RWPE2 (cell line): ENCODE results near the gene NCAM1.
A peak's percentile ranks its signal among the peaks of the same experiment; 100 is the strongest.

ENCODE experiments used
- ATAC-seq: fragments of 200-7000 bp; cut with Tn5 transposase; 3 replicates; pipeline ENCODE4 v1.9.1; 2021; ENCODE audit warnings: low read depth
- DNase-seq: peaks from one replicate; pipeline ENCODE4 v3.0.0-alpha.2; 2020; ENCODE audit warnings: low spot score
- H3K27ac ChIP-seq: fragments of 450-650 bp; 2 replicates; pipeline ENCODE4 v1.5.1; 2017; ENCODE audit warnings: mild to moderate bottlenecking; ENCODE audit not compliant: poor library complexity, severe bottlenecking
- H3K27me3 ChIP-seq: fragments of 250-450 bp; sonication (Bioruptor Pico); 2 replicates; pipeline ENCODE4 v1.5.1; 2021; ENCODE audit warnings: mild to moderate bottlenecking, moderate library complexity; ENCODE audit not compliant: insufficient read depth, poor library complexity, severe bottlenecking
- H3K36me3 ChIP-seq: fragments of 250-450 bp; sonication (Bioruptor Pico); 2 replicates; pipeline ENCODE4 v1.5.1; 2020; ENCODE audit warnings: low read depth, mild to moderate bottlenecking, moderate library complexity
- H3K4me1 ChIP-seq: fragments of 250-450 bp; sonication (Bioruptor Pico); 2 replicates; pipeline ENCODE4 v1.5.1; 2021; ENCODE audit warnings: mild to moderate bottlenecking, moderate library complexity; ENCODE audit not compliant: insufficient read depth, poor library complexity, severe bottlenecking
- H3K4me3 ChIP-seq: fragments of 250-450 bp; sonication (Bioruptor Pico); 2 replicates; pipeline ENCODE4 v1.5.1; 2021; ENCODE audit warnings: mild to moderate bottlenecking, moderate library complexity; ENCODE audit not compliant: severe bottlenecking
- H3K9me3 ChIP-seq: fragments of 250-450 bp; sonication (Bioruptor Pico); 2 replicates; pipeline ENCODE4 v1.5.1; 2021; ENCODE audit warnings: mild to moderate bottlenecking, moderate library complexity; ENCODE audit not compliant: severe bottlenecking
- TF ChIP-seq, protein P1 (sequence below): fragments of 450-650 bp; IDR thresholded peaks from one replicate; pipeline ENCODE4 v1.5.1; 2017; ENCODE audit warnings: mild to moderate bottlenecking, moderate library complexity; ENCODE audit not compliant: poor library complexity, severe bottlenecking

The NCAM1 gene

GRCh38 chr11:113188371-113188834 lies 227.2 kb downstream of the NCAM1 start:
- DNase-seq (no peak), ATAC-seq (no peak)
- Histone ChIP-seq H3K9me3 (no peaks in the 10 kb centered on the region), H3K27me3 (no peaks in the 10 kb centered on the region), H3K4me1 (peaks cover 23% of the 10 kb centered on the region), H3K4me3 (no peak overlapping the region), H3K27ac (no peak overlapping the region), H3K36me3 (no peaks in the 10 kb centered on the region)
- TF ChIP-seq, protein P1, sequence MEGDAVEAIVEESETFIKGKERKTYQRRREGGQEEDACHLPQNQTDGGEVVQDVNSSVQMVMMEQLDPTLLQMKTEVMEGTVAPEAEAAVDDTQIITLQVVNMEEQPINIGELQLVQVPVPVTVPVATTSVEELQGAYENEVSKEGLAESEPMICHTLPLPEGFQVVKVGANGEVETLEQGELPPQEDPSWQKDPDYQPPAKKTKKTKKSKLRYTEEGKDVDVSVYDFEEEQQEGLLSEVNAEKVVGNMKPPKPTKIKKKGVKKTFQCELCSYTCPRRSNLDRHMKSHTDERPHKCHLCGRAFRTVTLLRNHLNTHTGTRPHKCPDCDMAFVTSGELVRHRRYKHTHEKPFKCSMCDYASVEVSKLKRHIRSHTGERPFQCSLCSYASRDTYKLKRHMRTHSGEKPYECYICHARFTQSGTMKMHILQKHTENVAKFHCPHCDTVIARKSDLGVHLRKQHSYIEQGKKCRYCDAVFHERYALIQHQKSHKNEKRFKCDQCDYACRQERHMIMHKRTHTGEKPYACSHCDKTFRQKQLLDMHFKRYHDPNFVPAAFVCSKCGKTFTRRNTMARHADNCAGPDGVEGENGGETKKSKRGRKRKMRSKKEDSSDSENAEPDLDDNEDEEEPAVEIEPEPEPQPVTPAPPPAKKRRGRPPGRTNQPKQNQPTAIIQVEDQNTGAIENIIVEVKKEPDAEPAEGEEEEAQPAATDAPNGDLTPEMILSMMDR: no peak

DNA sequence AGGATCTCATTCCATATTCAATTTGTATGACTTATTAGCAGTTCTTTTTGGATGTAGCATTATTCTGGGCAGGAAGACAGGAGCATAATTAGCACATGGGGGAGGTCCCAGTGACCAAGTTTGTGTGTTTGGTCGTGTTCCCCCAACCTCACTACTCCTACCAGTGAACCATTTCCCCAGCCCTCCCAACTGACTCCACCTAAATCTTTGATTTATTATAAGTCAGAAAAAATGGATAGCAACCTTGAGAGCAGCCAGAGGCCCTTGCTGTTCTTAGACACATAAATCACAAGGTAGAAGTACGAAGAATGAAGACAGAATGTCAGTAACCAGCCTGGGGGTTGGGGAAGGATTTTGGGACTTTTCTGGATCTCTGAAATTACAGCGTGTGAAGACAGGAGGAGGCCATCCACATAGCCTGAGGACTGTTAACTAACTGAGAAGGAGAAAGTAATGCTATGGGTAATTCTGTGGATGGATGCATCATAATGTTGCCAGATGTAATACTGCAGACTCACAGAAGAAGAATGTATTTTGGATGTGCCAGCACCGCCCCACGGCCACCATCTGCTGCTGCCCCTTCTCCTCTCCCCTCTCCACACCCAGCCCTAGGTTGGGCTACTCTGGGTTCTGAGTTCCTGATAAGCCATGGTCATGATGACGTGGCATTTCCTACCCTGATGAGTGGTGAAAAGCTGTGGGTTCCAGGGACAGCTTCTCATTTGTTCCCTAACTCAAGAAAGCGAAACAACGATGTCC lies 228.9 kb downstream of the NCAM1 start:
- Histone ChIP-seq H3K27ac (peak overlapping the region; percentile 65), H3K27me3 (no peaks in the 10 kb centered on the region), H3K4me3 (no peak overlapping the region), H3K36me3 (no peaks in the 10 kb centered on the region), H3K4me1 (peaks cover 13% of the 10 kb centered on the region), H3K9me3 (no peaks in the 10 kb centered on the region)
- TF ChIP-seq, protein P1: no peak
- DNase-seq (peak; percentile 76), ATAC-seq (peak; percentile 95)

DNA sequence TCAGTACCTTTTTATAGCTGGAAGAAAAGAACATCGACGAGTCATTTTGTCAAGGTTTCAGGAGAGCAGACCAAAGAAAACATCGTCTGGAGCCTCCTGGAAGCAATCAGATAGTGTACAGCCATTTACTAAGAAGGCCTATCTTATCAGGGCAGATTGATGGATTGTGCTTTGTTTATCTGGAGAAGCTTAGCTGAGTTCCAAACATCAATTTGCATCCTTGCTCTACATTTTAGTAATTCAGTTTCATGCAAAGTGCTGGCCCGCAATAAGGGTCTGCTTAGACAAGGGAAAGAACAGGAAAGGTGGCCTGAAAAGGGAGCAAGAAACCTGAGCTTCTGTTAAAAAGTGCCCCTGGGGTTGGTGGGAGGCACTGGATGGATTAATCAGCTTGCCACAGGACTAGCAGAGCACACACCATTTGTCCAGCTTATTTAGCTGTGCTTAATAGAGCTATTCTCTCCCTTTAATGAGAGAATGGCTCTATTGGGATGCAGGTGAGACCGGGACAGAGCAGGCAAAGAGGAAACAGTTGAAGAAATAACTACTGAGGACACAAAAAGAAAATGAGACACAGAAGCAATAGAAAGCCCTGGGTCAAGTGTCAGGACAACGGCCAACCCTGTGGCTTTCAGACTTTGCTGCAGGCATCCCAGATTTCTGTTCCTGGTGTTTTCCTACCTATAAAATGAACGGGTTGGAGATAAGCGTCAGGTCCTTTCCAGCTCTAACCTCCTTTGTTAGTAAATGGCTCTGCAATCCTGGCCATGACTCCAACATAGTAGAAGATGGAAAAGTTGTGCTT lies 231.1 kb downstream of the NCAM1 start:
- ATAC-seq: no peak

GRCh38 chr11:113193016-113193415 lies 231.8 kb downstream of the NCAM1 start:
- H3K9me3 ChIP-seq: no peaks in the 10 kb centered on the region
- no peaks in the 10 kb centered on the region for H3K27me3 ChIP-seq
- H3K36me3 ChIP-seq: no peaks in the 10 kb centered on the region
- DNase-seq: no peak
- H3K4me3 ChIP-seq: no peak overlapping the region
- no peak overlapping the region for H3K27ac ChIP-seq
- peaks cover 13% of the 10 kb centered on the region for H3K4me1 ChIP-seq
- TF ChIP-seq, protein P1: no peak
- no peak for ATAC-seq

More for the DNA sequence above, 231.1 kb downstream of the NCAM1 start:
- Histone ChIP-seq H3K27me3 (no peaks in the 10 kb centered on the region), H3K27ac (peak overlapping the region; percentile 65), H3K36me3 (no peaks in the 10 kb centered on the region), H3K4me1 (peaks cover 13% of the 10 kb centered on the region), H3K4me3 (no peak overlapping the region), H3K9me3 (no peaks in the 10 kb centered on the region)
- TF ChIP-seq, protein P1: no peak
- DNase-seq: no peak
